Natural killer cell (primary cell): ENCODE measurements around the gene SLC7A6. TPM values are rescaled to one million over a fixed set of nuclear protein-coding genes. Genes with fewer than 3 reads are reported as not detected.

Source experiments
- ATAC-seq, 3 donors: fragments of 150-1000 bp in 2 of 3; fragments of 200-7000 bp in 1 of 3; cut with Tn5 transposase; 1 replicate in 1 of 3; 2 replicates in 2 of 3; pipeline ENCODE4 v1.10.0; 2021; ENCODE audit warnings: mild to moderate bottlenecking in 2 of 3, moderate library complexity in 2 of 3
- DNase-seq, 2 donors: peaks; one replicate each; pipeline versions ENCODE4 v3.0.0 to v3.0.0-alpha.2; 2013 to 2021; ENCODE audit warnings: mixed read lengths in 1 of 2
- H3K27ac ChIP-seq: one replicate; pipeline ENCODE4 v1.5.1; 2013; ENCODE audit warnings: mild to moderate bottlenecking, low read length
- H3K27me3 ChIP-seq: one replicate; pipeline ENCODE4 v1.6.1; 2013; ENCODE audit warnings: low read length; ENCODE audit not compliant: control insufficient read depth, insufficient read depth
- H3K36me3 ChIP-seq: one replicate; pipeline ENCODE4 v1.6.1; 2013; ENCODE audit warnings: low read length; ENCODE audit not compliant: control insufficient read depth, insufficient read depth
- H3K4me1 ChIP-seq: one replicate; pipeline ENCODE4 v1.6.1; 2013; ENCODE audit warnings: low read length; ENCODE audit not compliant: control insufficient read depth, insufficient read depth
- H3K4me3 ChIP-seq: one replicate; pipeline ENCODE4 v1.5.1; 2013; ENCODE audit warnings: low read length
- H3K9me3 ChIP-seq: one replicate; pipeline ENCODE4 v1.6.1; 2013; ENCODE audit warnings: low read length; ENCODE audit not compliant: control insufficient read depth, insufficient read depth
- H3K27ac Mint-ChIP-seq, 2 donors: one replicate each; pipeline ENCODE4 v1.8.0; 2022; ENCODE audit warnings: mild to moderate bottlenecking in 2 of 2, mixed read lengths in 2 of 2, moderate library complexity in 1 of 2
- H3K27me3 Mint-ChIP-seq, 2 donors: one replicate each; pipeline ENCODE4 v1.8.0; 2022; ENCODE audit warnings: low read depth in 2 of 2, mixed read lengths in 2 of 2
- H3K36me3 Mint-ChIP-seq: one replicate; pipeline ENCODE4 v1.8.0; 2022; ENCODE audit warnings: mixed read lengths
- H3K4me1 Mint-ChIP-seq, 2 donors: one replicate each; pipeline ENCODE4 v1.8.0; 2022; ENCODE audit warnings: mixed read lengths in 2 of 2
- H3K4me3 Mint-ChIP-seq: one replicate; pipeline ENCODE4 v1.8.0; 2022; ENCODE audit warnings: mild to moderate bottlenecking, moderate library complexity, mixed read lengths
- H3K9me3 Mint-ChIP-seq, 2 donors: one replicate each; pipeline ENCODE4 v1.8.0; 2022; ENCODE audit warnings: mixed read lengths in 2 of 2
- WGBS: methylation state at CpG from one replicate; pipeline ENCODE4 v1.1.7; 2013; ENCODE audit warnings: missing lambda C conversion rate; ENCODE audit not compliant: insufficient coverage; 5-methylcytosine and 5-hydroxymethylcytosine counted together
- intact Hi-C: fragments of 100-400 bp; cut with micrococcal nuclease; formaldehyde crosslinking; loops from one replicate; pipeline ENCODE4 v1.14.2; 2022
- total RNA-seq, 4 donors: library from RNA; stranded (reverse); fragments of 120-200 nt in 1 of 4; gene quantifications; one replicate each; pipeline versions ENCODE4 v1.2.3 to v1.2.4, GENCODE V29; 2013 to 2022
- TF ChIP-seq, protein P1 (sequence below): fragments of 200-600 bp; IDR thresholded peaks from one replicate; pipeline ENCODE4 v1.8.0; 2022; ENCODE audit warnings: antibody characterized with exemption

The SLC7A6 gene
- total RNA-seq, 3 donors from 2014 or later (not counting 1 experiment from before 2014, with no cell fraction given): 46.6 to 84.9 (median 69.6) TPM

DNA sequence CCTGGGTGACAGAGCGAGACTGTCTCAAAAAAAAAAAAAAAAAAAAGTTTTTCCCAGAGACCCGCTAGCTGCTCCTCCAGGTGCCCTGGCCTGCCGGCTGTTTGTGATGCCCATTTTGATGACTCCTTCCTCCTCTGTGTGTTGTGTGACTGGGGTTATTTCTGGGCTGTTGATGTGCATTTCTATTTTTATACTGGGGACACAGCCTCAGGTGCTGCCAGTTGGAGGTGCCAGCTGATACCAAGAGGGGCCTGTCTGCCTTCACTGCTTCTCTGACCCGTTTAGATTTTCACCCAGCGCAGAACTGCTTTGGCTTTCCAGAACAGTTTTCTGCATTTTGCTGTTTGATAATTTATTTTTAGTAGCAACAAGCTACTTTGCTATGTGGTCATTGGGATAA lies 12.5 kb upstream of the SLC7A6 start:
- TF ChIP-seq, protein P1, sequence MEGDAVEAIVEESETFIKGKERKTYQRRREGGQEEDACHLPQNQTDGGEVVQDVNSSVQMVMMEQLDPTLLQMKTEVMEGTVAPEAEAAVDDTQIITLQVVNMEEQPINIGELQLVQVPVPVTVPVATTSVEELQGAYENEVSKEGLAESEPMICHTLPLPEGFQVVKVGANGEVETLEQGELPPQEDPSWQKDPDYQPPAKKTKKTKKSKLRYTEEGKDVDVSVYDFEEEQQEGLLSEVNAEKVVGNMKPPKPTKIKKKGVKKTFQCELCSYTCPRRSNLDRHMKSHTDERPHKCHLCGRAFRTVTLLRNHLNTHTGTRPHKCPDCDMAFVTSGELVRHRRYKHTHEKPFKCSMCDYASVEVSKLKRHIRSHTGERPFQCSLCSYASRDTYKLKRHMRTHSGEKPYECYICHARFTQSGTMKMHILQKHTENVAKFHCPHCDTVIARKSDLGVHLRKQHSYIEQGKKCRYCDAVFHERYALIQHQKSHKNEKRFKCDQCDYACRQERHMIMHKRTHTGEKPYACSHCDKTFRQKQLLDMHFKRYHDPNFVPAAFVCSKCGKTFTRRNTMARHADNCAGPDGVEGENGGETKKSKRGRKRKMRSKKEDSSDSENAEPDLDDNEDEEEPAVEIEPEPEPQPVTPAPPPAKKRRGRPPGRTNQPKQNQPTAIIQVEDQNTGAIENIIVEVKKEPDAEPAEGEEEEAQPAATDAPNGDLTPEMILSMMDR: no peak
- H3K9me3 Mint-ChIP-seq: no peaks in the 10 kb centered on the region
- no peaks in the 10 kb centered on the region for H3K36me3 Mint-ChIP-seq
- Histone ChIP-seq H3K4me1 (peaks cover 12% of the 10 kb centered on the region), H3K27ac (no peak overlapping the region), H3K4me3 (no peak overlapping the region), H3K9me3 (no peaks in the 10 kb centered on the region), H3K27me3 (no peaks in the 10 kb centered on the region), H3K36me3 (peaks cover 9% of the 10 kb centered on the region)
- H3K4me1 Mint-ChIP-seq: no peaks in the 10 kb centered on the region
- ATAC-seq (no peak), DNase-seq (no peak)
- H3K4me3 Mint-ChIP-seq: no peak overlapping the region
- 63% methylated on average over 5 of the region's 5 CpGs for WGBS
- H3K27me3 Mint-ChIP-seq: no peaks in the 10 kb centered on the region
- intact Hi-C loops: no loop called here
- H3K27ac Mint-ChIP-seq: no peak overlapping the region

DNA sequence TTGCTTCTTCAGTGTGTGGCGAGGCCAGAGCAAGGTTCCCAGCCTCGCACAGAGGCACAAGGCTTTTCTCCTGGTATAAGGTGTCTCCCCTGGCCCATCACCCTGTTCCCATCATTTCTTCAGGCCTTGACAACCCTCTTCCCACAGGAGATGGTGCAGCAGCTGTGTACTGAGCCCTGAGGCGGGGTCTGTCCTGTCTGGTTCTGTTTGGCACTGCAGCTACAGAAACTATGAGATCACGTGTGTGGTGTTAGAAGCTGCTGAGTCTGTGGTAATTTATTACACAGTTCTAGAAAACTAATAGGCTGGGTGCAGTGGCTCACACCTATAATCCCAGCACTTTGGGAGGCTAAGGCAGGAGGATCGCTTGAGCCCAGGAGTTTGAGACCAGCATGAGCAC lies 11.9 kb upstream of the SLC7A6 start:
- intact Hi-C loops: no loop called here
- Histone ChIP-seq H3K4me3 (no peak overlapping the region), H3K27me3 (no peaks in the 10 kb centered on the region), H3K36me3 (peaks cover 9% of the 10 kb centered on the region), H3K9me3 (no peaks in the 10 kb centered on the region), H3K4me1 (peaks cover 7% of the 10 kb centered on the region), H3K27ac (no peak overlapping the region)
- no peaks in the 10 kb centered on the region for H3K9me3 Mint-ChIP-seq
- 92% methylated on average over 5 of the region's 5 CpGs for WGBS
- no peaks in the 10 kb centered on the region for H3K4me1 Mint-ChIP-seq
- H3K36me3 Mint-ChIP-seq: no peaks in the 10 kb centered on the region
- H3K4me3 Mint-ChIP-seq: no peak overlapping the region
- DNase-seq (no peak), ATAC-seq (no peak)
- no peaks in the 10 kb centered on the region for H3K27me3 Mint-ChIP-seq
- H3K27ac Mint-ChIP-seq: no peak overlapping the region
- TF ChIP-seq, protein P1: no peak

DNA sequence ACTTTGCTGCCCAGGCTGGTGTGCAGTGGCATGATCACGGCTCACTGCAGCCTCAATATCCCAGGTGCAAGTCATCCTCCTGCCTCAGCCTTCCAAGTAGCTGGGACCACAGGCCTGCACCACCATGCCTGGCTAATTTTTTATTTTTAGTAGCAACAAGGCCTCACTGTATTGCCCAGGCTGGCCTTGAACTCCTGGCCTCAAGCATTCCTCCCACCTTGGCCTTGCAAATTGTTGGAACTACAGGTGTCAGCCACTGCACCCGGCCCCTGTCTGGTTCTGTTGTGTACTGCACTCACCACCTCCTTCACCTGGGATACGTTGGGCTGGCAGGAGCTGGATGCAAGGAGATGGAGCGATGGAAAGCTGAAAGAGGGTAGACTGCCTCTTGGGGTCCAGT lies 10.6 kb upstream of the SLC7A6 start:
- intact Hi-C loops: no loop called here
- TF ChIP-seq, protein P1: no peak
- Mint-ChIP-seq H3K27me3 (no peaks in the 10 kb centered on the region), H3K9me3 (no peaks in the 10 kb centered on the region), H3K27ac (no peak overlapping the region), H3K36me3 (no peaks in the 10 kb centered on the region), H3K4me1 (no peaks in the 10 kb centered on the region), H3K4me3 (no peak overlapping the region)
- no peak overlapping the region for H3K4me3 ChIP-seq
- no peak for ATAC-seq
- H3K9me3 ChIP-seq: no peaks in the 10 kb centered on the region
- DNase-seq: no peak
- WGBS: 93% methylated on average over 4 of the region's 4 CpGs
- H3K4me1 ChIP-seq: peaks cover 9% of the 10 kb centered on the region
- peaks cover 9% of the 10 kb centered on the region for H3K36me3 ChIP-seq
- no peaks in the 10 kb centered on the region for H3K27me3 ChIP-seq
- no peak overlapping the region for H3K27ac ChIP-seq

DNA sequence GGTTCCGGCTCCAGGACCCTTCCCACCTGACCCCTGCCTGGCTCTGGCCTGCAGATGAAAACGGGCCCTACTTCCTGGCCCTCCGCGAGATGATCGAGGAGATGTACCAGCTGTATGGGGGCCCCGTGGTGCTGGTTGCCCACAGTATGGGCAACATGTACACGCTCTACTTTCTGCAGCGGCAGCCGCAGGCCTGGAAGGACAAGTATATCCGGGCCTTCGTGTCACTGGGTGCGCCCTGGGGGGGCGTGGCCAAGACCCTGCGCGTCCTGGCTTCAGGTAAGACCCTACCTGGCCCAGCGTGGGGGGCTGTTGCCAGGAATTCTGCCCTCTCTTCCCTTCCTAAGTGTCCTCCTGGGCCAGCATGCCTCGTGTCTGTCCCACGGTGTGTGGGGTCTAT lies 8.6 kb upstream of the SLC7A6 start:
- H3K4me1 Mint-ChIP-seq: no peaks in the 10 kb centered on the region
- H3K27me3 Mint-ChIP-seq: no peaks in the 10 kb centered on the region
- H3K4me1 ChIP-seq: peaks cover 9% of the 10 kb centered on the region
- H3K4me3 Mint-ChIP-seq: no peak overlapping the region
- no peaks in the 10 kb centered on the region for H3K9me3 Mint-ChIP-seq
- no peak overlapping the region for H3K27ac ChIP-seq
- H3K36me3 Mint-ChIP-seq: no peaks in the 10 kb centered on the region
- WGBS: 93% methylated on average over 18 of the region's 18 CpGs
- peaks cover 17% of the 10 kb centered on the region for H3K36me3 ChIP-seq
- no peaks in the 10 kb centered on the region for H3K27me3 ChIP-seq
- DNase-seq (no peak), ATAC-seq (no peak)
- no peak overlapping the region for H3K27ac Mint-ChIP-seq
- intact Hi-C loops: no loop called here
- TF ChIP-seq, protein P1: no peak
- no peaks in the 10 kb centered on the region for H3K9me3 ChIP-seq
- H3K4me3 ChIP-seq: no peak overlapping the region
